GM19328 (cell line): ENCODE measurements around the gene PREP.
A peak's percentile ranks its signal among the peaks of the same experiment; 100 is the strongest.
"Not testable (repeated sequence)": the region's sequence is repeated elsewhere in the genome, so short reads cannot be mapped to it uniquely, and the experiment has no call there.

ENCODE experiments used
- ATAC-seq: cut with Tn5 transposase; IDR thresholded peaks from one replicate; pipeline ENCODE4 v1.9.1; 2021; ENCODE audit warnings: mild to moderate bottlenecking, moderate library complexity; ENCODE audit not compliant: unreplicated experiment

PREP gene

GRCh38 chr6:105402939-105403935 lies at the start of gene PREP:
Gene PREP, minus strand, starts transcription at chr6:105403082. Its CDS starts 191 bp downstream, at chr6:105402891.
- ATAC-seq, result peak; percentile 94

- no peak for ATAC-seq
Observed at GRCh38 chr6:105452376-105452775, 49.5 kb upstream of the PREP start.

GRCh38 chr6:105449756-105450390 lies 47.0 kb upstream of the PREP start:
- no peak for ATAC-seq

GRCh38 chr6:105445481-105445880 lies 42.6 kb upstream of the PREP start:
- no peak for ATAC-seq

GRCh38 chr6:105443941-105444340 lies 41.1 kb upstream of the PREP start:
- ATAC-seq, result no peak

- ATAC-seq, result no peak
Observed at GRCh38 chr6:105442369-105442768, 39.5 kb upstream of the PREP start.

GRCh38 chr6:105437236-105437635 lies 34.4 kb upstream of the PREP start:
- ATAC-seq, result no peak

- ATAC-seq, result no peak
Observed at GRCh38 chr6:105433723-105434122, 30.8 kb upstream of the PREP start.

- ATAC-seq, result no peak
Observed at GRCh38 chr6:105432797-105433196, 29.9 kb upstream of the PREP start.

GRCh38 chr6:105431226-105431625 lies 28.3 kb upstream of the PREP start:
- no peak for ATAC-seq

GRCh38 chr6:105430685-105431084 lies 27.8 kb upstream of the PREP start:
- no peak for ATAC-seq

GRCh38 chr6:105429676-105430075 lies 26.8 kb upstream of the PREP start:
- no peak for ATAC-seq

GRCh38 chr6:105428342-105428957 lies 25.6 kb upstream of the PREP start:
- no peak for ATAC-seq

GRCh38 chr6:105424175-105424783 lies 21.4 kb upstream of the PREP start:
- ATAC-seq, result no peak

- ATAC-seq, result not testable (repeated sequence)
Observed at GRCh38 chr6:105416971-105417370, 14.1 kb upstream of the PREP start.

GRCh38 chr6:105409734-105410133 lies 6.9 kb upstream of the PREP start:
- no peak for ATAC-seq

- peak; percentile 12 for ATAC-seq
Observed at GRCh38 chr6:105402090-105402938, 568 bp downstream of the PREP start.

GRCh38 chr6:105401247-105402089 lies 1.4 kb downstream of the PREP start:
- ATAC-seq, result no peak

GRCh38 chr6:105400501-105400900 lies 2.4 kb downstream of the PREP start:
- no peak for ATAC-seq
